Immature natural killer cell (primary cell): ENCODE data around the gene ZNF524. TPM values are rescaled to one million over a fixed set of nuclear protein-coding genes. Genes with fewer than 3 reads are reported as not detected.
A peak's percentile ranks its signal among the peaks of the same experiment; 100 is the strongest.

Experiments used
- DNase-seq, 3 donors: peaks; one replicate each; pipeline ENCODE4 v3.0.0; 2022; ENCODE audit warnings: mixed read lengths in 1 of 3
- H3K27ac Mint-ChIP-seq, 6 donors: one replicate each; pipeline ENCODE4 v1.8.0; 2020; ENCODE audit warnings: mixed read lengths in 6 of 6, mild to moderate bottlenecking in 5 of 6, inconsistent platforms in 4 of 6, moderate library complexity in 3 of 6
- H3K27me3 Mint-ChIP-seq, 3 donors: one replicate each; pipeline ENCODE4 v1.8.0; 2020 to 2021; ENCODE audit warnings: low read depth in 3 of 3, mild to moderate bottlenecking in 3 of 3, mixed read lengths in 3 of 3, moderate library complexity in 3 of 3, inconsistent platforms in 1 of 3
- H3K36me3 Mint-ChIP-seq, 3 donors: one replicate each; pipeline ENCODE4 v1.8.0; 2020; ENCODE audit warnings: mixed read lengths in 3 of 3, inconsistent platforms in 2 of 3, mild to moderate bottlenecking in 2 of 3
- H3K4me1 Mint-ChIP-seq, 2 donors: one replicate each; pipeline ENCODE4 v1.8.0; 2020; ENCODE audit warnings: inconsistent platforms in 2 of 2, mild to moderate bottlenecking in 2 of 2, mixed read lengths in 2 of 2, moderate library complexity in 1 of 2
- H3K4me3 Mint-ChIP-seq, 5 donors: one replicate each; pipeline ENCODE4 v1.8.0; 2020; ENCODE audit warnings: mild to moderate bottlenecking in 5 of 5, mixed read lengths in 5 of 5, inconsistent platforms in 3 of 5, moderate library complexity in 3 of 5
- H3K9me3 Mint-ChIP-seq, 6 donors: one replicate each; pipeline ENCODE4 v1.8.0; 2020; ENCODE audit warnings: mild to moderate bottlenecking in 6 of 6, mixed read lengths in 6 of 6, inconsistent platforms in 4 of 6, moderate library complexity in 3 of 6
- polyA plus RNA-seq, 3 donors: library from polyadenylated mRNA; unstranded; fragments of 300-500 nt; fragmentation: Illumina TruSeq; gene quantifications; one replicate each; pipeline ENCODE4 v1.2.3, GENCODE V29; 2021

The ZNF524 gene
- polyA plus RNA-seq, 3 donors from 2014 or later = 23.9 to 36.4 (median 31.7) TPM

DNA sequence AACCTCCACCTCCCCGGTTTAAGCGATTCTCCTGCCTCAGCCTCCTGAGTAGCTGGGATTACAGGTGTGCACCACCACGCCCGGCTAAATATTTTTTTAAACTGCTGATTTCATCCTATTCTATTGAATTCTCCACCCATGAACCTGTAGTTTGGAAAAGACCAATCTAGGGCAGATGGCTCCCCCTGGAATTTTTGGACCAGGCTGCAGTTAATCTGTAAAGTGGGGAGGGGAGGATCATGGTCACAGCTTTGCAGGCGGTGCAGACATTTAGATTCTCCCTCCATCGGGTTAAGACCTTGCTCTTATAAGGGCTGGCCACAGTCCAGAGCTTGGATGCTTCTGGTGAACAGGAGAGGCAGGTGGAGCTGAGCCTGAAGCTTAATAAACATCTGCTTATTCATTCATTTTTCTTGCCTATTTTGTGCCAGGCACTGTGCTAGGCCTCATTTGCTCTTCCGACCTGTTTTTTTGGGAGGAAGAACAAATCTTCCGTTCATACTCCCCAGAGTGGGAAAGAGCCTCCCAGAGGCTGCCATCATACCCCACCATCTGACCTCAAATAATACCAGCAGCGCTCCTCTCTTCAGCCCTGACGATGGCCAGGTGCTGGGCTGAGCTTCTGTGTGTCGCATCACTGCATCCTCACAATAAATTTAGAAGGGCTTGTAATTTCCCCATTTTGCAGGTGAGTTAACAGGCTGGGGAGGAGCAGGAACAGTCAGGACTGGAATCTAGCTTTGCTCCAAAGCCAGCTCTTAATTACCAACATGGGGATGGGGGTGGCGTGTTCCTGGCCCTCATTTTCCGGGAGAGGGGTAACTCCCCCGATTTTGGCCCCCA, 47.0 kb downstream of the ZNF524 start:
- peak overlapping the region; percentile 55 to 82 (median 78) for H3K4me3 Mint-ChIP-seq
- peaks cover 0 to 10% (median 5%) of the 10 kb centered on the region in 3 donors for H3K27me3 Mint-ChIP-seq
- no peaks in the 10 kb centered on the region for H3K9me3 Mint-ChIP-seq
- no peaks in the 10 kb centered on the region for H3K36me3 Mint-ChIP-seq
- H3K27ac Mint-ChIP-seq = peak overlapping the region in 2 of 6 donors; percentile 35 to 64
- DNase-seq = no peak
- H3K4me1 Mint-ChIP-seq = peaks cover 22 to 41% of the 10 kb centered on the region in 2 donors

DNA sequence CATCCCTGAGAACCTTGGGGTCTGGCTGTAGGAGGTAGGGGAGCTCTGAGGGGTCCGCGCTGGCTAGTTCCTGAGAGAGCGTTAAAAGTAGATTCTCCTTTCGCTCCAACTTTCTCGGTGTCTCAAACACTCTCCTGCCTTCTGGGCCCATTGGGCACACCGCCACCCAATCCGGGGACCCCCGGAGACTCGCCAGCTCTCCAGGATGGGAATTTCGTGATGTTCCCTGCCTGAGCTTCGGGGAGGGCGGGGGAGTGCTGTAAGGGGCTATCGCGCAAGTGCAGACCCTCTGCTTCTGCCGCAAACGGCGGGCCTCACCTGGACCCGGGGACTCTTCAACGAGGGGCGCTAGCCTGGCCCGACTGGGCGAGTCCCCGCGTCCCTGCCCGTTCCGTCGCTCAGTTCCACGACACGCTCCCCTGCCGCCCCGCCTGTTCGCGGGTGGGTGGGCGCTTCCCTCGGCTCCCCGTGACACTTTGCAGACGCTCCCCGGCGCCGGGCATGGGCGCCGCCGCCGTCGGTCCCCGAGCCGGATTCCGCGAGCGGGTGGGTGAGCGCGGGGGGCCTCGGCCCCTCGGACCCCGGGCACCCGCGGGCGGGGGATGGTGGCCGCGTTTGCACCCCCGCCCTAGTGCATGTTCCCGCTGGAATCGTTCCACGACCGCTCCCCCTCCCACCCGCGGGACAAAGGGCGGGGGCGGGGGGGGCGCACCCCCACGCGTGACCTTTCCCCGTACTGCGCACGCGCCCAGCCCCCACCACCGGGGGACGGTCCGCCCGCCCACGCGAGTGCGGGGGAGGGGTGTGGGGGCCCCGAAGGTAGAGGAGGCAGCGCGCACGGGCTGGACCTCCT, 47.9 kb downstream of the ZNF524 start, which contains the start of gene CCDC106:
CCDC106 (plus strand) TSS at position 481 of the 853 bp plus-strand sequence. CDS start 835 bp downstream, outside the sequence.
- no peaks in the 10 kb centered on the region for H3K9me3 Mint-ChIP-seq
- H3K27me3 Mint-ChIP-seq = peaks cover 0 to 8% (median 5%) of the 10 kb centered on the region in 3 donors
- H3K36me3 Mint-ChIP-seq = no peaks in the 10 kb centered on the region
- H3K4me1 Mint-ChIP-seq = peaks cover 16 to 36% of the 10 kb centered on the region in 2 donors
- peak within 1 kb of the TSS; percentile 70 to 82 (median 78) for H3K4me3 Mint-ChIP-seq
- H3K27ac Mint-ChIP-seq = peak within 1 kb of the TSS in 3 of 6 donors; percentile 35 to 64 (median 45)
- peak; percentile 40 to 55 (median 41) for DNase-seq

DNA sequence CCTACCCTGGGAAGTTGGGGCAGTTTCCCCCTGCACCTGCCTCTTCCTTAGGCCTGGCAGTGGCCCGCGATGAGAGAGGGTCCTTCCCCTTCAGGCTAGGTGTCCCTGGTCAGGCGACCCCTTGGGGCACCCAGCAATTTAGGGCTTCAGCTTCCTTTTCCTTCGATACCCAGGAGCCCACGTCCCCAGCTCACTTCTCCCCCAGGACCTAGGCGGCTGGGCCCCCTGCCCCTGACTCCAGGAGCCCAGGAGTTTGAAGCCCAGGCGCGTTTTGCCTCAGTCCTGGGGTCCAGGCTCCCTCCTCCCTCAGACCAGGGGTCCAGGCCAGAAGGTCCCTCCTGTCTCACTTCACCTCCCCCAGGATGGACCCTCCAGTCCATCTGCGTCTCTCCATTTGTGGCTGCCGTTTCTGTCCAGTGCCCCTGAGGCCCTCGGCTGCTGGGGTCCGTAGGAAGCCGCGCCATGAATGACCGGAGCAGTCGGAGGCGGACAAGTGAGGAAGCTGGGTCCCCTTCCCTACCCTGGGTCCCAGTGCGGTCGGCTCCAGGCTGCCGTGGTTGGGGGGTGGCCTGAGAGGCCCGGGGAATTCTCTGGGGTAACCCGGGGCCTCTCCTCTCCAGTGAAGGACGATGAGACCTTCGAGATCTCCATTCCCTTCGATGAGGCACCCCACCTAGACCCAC, 48.6 kb downstream of the ZNF524 start:
- H3K4me3 Mint-ChIP-seq = peak overlapping the region; percentile 41 to 75 (median 66)

DNA sequence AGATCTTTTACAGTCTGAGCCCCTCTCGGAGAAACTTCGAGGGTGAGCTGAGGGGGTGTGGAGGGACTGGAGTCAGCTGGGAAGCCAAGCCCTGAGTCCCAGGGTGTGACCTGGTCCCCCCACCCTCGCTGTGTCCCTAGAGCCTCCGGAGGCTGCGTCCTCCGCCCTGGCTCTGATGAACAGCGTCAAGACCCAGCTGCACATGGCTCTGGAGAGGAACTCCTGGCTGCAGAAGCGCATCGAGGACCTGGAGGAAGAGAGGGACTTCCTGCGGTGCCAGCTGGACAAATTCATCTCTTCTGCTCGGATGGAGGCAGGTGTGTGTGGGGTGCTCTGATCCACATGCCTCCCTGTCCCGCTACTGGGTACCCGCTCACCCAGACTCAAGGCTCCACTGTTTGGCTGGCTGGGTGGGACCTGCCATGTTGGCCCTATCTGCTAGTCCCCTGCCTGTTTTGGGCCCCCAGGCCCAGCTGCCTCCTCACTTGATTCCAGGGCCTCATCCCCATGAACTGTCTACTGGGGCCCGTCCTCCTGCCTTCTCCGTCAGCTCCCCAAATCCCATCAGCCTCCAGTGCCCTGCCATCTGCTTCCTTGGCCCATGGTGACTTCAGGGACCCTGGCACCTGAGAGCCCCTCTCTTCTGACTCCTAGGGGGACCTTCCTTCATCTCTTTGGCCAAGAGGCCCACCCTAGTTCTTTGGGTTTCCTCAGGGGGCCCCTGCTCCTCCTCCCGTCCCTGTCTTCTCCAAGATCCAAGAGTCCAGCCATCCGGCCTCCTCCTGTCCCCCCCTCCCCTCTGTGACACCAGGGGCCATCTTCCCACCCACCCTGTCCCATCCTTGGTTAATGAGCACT, 49.4 kb downstream of the ZNF524 start:
- Mint-ChIP-seq H3K4me1 (peaks cover 9 to 31% of the 10 kb centered on the region in 2 donors), H3K4me3 (peak overlapping the region; percentile 57 to 74 (median 61)), H3K27ac (peak overlapping the region in 2 of 6 donors; percentile 40 to 62), H3K36me3 (no peaks in the 10 kb centered on the region), H3K27me3 (peaks cover 11 to 19% (median 12%) of the 10 kb centered on the region in 3 donors), H3K9me3 (no peaks in the 10 kb centered on the region)
- DNase-seq = no peak

More for the DNA sequence above, 48.6 kb downstream of the ZNF524 start:
- Mint-ChIP-seq H3K9me3 (no peaks in the 10 kb centered on the region), H3K36me3 (no peaks in the 10 kb centered on the region), H3K4me1 (peaks cover 9 to 34% of the 10 kb centered on the region in 2 donors), H3K27ac (no peak overlapping the region), H3K27me3 (peaks cover 3 to 11% (median 4%) of the 10 kb centered on the region in 3 donors)
- DNase-seq = no peak

DNA sequence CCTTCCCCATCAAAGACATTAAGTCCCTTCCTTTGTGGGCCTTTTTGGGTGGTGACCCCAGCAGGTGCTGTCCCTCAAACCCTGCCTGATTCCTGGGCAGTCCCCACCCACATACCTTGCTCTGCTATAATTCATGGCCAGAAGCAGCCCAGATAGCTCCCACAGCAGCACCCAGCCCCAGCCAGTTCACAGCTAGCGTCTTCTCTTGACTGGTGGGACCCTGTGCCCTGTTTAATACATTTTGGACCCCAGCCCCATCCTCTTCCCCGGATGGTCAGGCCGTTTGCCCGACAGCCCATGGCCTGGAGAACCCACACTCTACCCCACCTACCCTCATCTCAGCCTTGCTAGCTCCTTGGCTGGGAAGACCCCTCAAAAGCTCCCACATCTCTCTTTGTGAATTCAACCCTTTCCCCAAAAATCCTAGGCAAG, 50.1 kb downstream of the ZNF524 start:
- no peaks in the 10 kb centered on the region for H3K9me3 Mint-ChIP-seq
- no peak overlapping the region for H3K27ac Mint-ChIP-seq
- no peak for DNase-seq
- peaks cover 14 to 25% (median 15%) of the 10 kb centered on the region in 3 donors for H3K27me3 Mint-ChIP-seq
- H3K4me3 Mint-ChIP-seq = peak overlapping the region in 4 of 5 donors; percentile 17 to 52 (median 36)
- peaks cover 9 to 29% of the 10 kb centered on the region in 2 donors for H3K4me1 Mint-ChIP-seq
- H3K36me3 Mint-ChIP-seq = no peaks in the 10 kb centered on the region

DNA sequence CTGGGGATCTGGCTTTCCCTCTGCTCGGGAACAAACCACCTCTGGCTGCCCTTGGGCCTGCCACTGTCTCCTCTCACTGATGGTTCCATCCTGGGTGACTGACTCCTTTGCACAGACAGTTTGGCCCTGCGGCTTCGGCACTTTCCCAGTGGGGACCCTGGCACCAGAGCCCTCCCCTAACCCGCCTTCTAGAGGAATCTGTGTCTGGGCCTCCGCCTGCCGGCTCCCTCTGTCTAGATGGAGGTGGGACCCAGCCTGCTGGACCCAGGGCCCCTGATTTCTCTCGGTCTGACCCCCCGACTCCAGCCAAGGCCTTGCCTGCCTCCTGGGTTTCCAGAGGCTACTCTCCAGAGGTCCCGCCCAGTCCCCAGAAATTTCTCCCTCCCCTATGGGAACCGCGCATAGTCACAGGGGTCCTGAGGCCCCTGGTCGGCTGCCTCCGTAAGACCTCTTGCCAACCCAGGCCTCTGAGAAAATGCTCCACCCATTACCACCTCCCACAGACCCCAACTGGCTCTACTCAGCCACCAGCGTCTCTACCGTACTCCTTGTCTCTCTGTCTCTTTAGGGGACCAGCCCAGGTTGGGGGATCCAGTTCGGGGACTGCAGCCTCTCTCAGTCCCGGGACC, 50.6 kb downstream of the ZNF524 start:
- no peaks in the 10 kb centered on the region for H3K9me3 Mint-ChIP-seq
- no peak for DNase-seq
- H3K27me3 Mint-ChIP-seq = peaks cover 17 to 27% (median 19%) of the 10 kb centered on the region in 3 donors
- no peak overlapping the region for H3K27ac Mint-ChIP-seq
- peak overlapping the region in 4 of 5 donors; percentile 29 to 52 (median 46) for H3K4me3 Mint-ChIP-seq
- peaks cover 12 to 30% of the 10 kb centered on the region in 2 donors for H3K4me1 Mint-ChIP-seq
- no peaks in the 10 kb centered on the region for H3K36me3 Mint-ChIP-seq

DNA sequence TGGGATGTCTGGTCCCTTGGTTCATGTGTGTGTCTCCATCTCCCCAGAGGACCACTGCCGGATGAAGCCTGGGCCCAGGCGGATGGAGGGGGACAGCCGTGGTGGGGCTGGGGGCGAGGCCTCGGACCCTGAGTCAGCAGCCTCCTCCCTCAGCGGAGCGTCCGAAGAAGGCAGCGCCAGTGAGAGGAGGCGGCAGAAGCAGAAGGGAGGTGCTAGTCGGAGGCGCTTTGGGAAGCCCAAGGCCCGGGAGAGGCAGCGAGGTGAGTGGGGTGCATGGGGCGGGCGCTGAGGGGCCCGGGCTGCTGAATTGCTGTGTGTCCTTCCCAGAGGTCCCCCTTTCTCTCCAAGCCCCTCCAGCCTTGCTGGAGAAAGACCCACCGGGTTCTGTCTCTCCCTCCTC, 51.1 kb downstream of the ZNF524 start:
- H3K36me3 Mint-ChIP-seq = no peaks in the 10 kb centered on the region

DNA sequence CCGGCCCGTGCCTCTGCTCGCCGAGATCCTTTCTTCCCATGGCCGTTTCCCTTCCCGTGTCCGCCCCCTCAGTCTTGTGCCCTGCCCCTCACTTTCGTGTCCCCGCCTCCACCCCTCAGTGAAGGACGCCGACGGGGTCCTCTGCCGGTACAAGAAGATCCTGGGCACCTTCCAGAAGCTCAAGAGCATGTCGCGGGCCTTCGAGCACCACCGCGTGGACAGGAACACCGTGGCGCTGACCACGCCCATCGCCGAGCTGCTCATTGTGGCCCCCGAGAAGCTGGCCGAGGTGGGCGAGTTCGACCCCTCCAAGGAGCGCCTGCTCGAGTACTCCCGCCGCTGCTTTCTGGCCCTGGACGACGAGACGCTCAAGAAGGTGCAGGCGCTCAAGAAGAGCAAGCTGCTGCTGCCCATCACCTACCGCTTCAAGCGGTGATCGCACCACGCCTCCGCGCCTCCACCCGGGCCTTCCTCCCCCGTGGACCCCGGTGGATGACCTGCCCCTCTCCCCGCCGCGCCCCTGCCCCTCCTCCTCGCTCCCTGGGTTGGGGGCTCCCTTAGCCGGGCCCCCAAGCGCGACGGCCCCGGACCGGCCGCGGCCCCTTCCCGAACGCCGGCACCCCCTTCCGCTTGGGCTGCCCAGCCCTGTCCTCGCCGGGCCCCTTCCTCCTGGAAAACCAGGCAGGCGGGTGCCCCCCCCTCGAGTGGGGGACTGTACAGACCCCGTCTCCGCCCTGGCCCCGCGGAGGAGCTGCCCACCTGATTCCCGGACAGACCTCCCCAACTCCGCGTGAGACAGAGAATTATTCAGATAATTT, 52.4 kb downstream of the ZNF524 start:
- H3K4me3 Mint-ChIP-seq = peak overlapping the region in 1 of 5 donors; percentile 33
- no peak for DNase-seq
- peak overlapping the region in 1 of 6 donors; percentile 62 for H3K27ac Mint-ChIP-seq
- H3K36me3 Mint-ChIP-seq = no peaks in the 10 kb centered on the region
- H3K9me3 Mint-ChIP-seq = no peaks in the 10 kb centered on the region
- peaks cover 17 to 29% (median 26%) of the 10 kb centered on the region in 3 donors for H3K27me3 Mint-ChIP-seq
- H3K4me1 Mint-ChIP-seq = peaks cover 24 to 41% of the 10 kb centered on the region in 2 donors

More for the DNA sequence above, 51.1 kb downstream of the ZNF524 start:
- no peak overlapping the region for H3K27ac Mint-ChIP-seq
- H3K4me3 Mint-ChIP-seq = peak overlapping the region in 1 of 5 donors; percentile 49
- H3K4me1 Mint-ChIP-seq = peaks cover 18 to 35% of the 10 kb centered on the region in 2 donors
- H3K9me3 Mint-ChIP-seq = no peaks in the 10 kb centered on the region
- peaks cover 17 to 28% (median 23%) of the 10 kb centered on the region in 3 donors for H3K27me3 Mint-ChIP-seq
- no peak for DNase-seq

Other genes with a start within 250 kb of the ZNF524 start
- under 1 TPM in 1 of 3 donors, not detected in 2; 0.16 TPM for gene COX6B2, start 245.6 kb upstream of the ZNF524 start, polyA plus RNA-seq
- gene GARIN5B, start 237.0 kb upstream of the ZNF524 start, polyA plus RNA-seq = not detected
- not detected for gene IL11, start 229.8 kb upstream of the ZNF524 start, polyA plus RNA-seq
- not detected for gene TMEM190, start 223.5 kb upstream of the ZNF524 start, polyA plus RNA-seq
- 1 to 10 TPM in 1 of 3 donors, not detected in 2; 1.0 TPM for gene TMEM238, start 216.0 kb upstream of the ZNF524 start, polyA plus RNA-seq
- gene RPL28, start 214.4 kb upstream of the ZNF524 start, polyA plus RNA-seq = 100 to 1,000 TPM; 118 to 365 (median 350) TPM
- 10 to 100 TPM; 40.2 to 72.1 (median 47.0) TPM for gene UBE2S, start 192.5 kb upstream of the ZNF524 start, polyA plus RNA-seq
- gene SHISA7, start 157.0 kb upstream of the ZNF524 start, polyA plus RNA-seq = not detected
- gene ISOC2, start 138.6 kb upstream of the ZNF524 start, polyA plus RNA-seq = 10 to 100 TPM; 30.4 to 46.0 (median 34.2) TPM
- gene C19orf85, start 135.5 kb upstream of the ZNF524 start, polyA plus RNA-seq = not detected
- gene ZNF628, start 123.7 kb upstream of the ZNF524 start, polyA plus RNA-seq = under 1 TPM; 0.14 to 0.72 (median 0.21) TPM
- gene NAT14, start 115.1 kb upstream of the ZNF524 start, polyA plus RNA-seq = 1 to 10 TPM in 2 of 3 donors, not detected in 1; 2.7 to 4.8 TPM
- not detected for gene SSC5D, start 111.9 kb upstream of the ZNF524 start, polyA plus RNA-seq
- not detected for gene SBK2, start 63.2 kb upstream of the ZNF524 start, polyA plus RNA-seq
- gene SBK3, start 54.7 kb upstream of the ZNF524 start, polyA plus RNA-seq = not detected
- gene ZNF579, start 19.4 kb upstream of the ZNF524 start, polyA plus RNA-seq = under 1 TPM in 2 of 3 donors, not detected in 1; 0.19 to 0.64 TPM
- 1 to 10 TPM in 2 of 3 donors, under 1 TPM in 1; 0.63 to 1.7 (median 1.0) TPM for gene FIZ1, start 771 bp upstream of the ZNF524 start, polyA plus RNA-seq
- gene ZNF865, start 5.4 kb downstream of the ZNF524 start, polyA plus RNA-seq = under 1 TPM in 2 of 3 donors, not detected in 1; 0.08 to 0.18 TPM
- gene ZNF784, start 24.3 kb downstream of the ZNF524 start, polyA plus RNA-seq = under 1 TPM; 0.59 to 0.78 (median 0.62) TPM
- 10 to 100 TPM in 2 of 3 donors, 1 to 10 TPM in 1; 9.6 to 27.8 (median 13.8) TPM for gene ZNF580, start 40.7 kb downstream of the ZNF524 start, polyA plus RNA-seq
- gene ZNF581, start 43.4 kb downstream of the ZNF524 start, polyA plus RNA-seq = 10 to 100 TPM in 2 of 3 donors, 1 to 10 TPM in 1; 8.4 to 24.9 (median 20.6) TPM
- gene CCDC106, start 47.9 kb downstream of the ZNF524 start, polyA plus RNA-seq = 1 to 10 TPM in 2 of 3 donors, not detected in 1; 1.1 to 1.7 TPM
- 10 to 100 TPM in 1 of 3 donors, 1 to 10 TPM in 2; 3.1 to 17.0 (median 8.0) TPM for gene U2AF2, start 54.7 kb downstream of the ZNF524 start, polyA plus RNA-seq
- 10 to 100 TPM in 1 of 3 donors, 1 to 10 TPM in 2; 3.0 to 15.3 (median 3.7) TPM for gene EPN1, start 74.9 kb downstream of the ZNF524 start, polyA plus RNA-seq
- not detected for gene NLRP9, start 138.1 kb downstream of the ZNF524 start, polyA plus RNA-seq
- gene RFPL4A, start 158.8 kb downstream of the ZNF524 start, polyA plus RNA-seq = not detected
- gene RFPL4AL1, start 168.8 kb downstream of the ZNF524 start, polyA plus RNA-seq = under 1 TPM in 1 of 3 donors, not detected in 2; 0.48 TPM
- gene NLRP11, start 231.7 kb downstream of the ZNF524 start, polyA plus RNA-seq = not detected
- gene NLRP4, start 236.3 kb downstream of the ZNF524 start, polyA plus RNA-seq = not detected